A549 treated with AZD9567 at 1 μM for 4 hours (cell line): Measurements from ENCODE around the gene SLC5A7. TPM values are rescaled to one million over a fixed set of nuclear protein-coding genes. Genes with fewer than 3 reads are reported as not detected.

Experiments used
- total RNA-seq: library from RNA; stranded (reverse); fragments of 200-300 nt; extraction: Qiagen RNA extraction; gene quantifications from 5 replicates; pipeline ENCODE4 v1.2.3, GENCODE V29; 2022; ENCODE audit not compliant: insufficient read depth

SLC5A7 gene
- total RNA-seq: not detected in 5 replicates

GRCh38 chr2:107986278-107987217 is at the start of gene SLC5A7:
Gene SLC5A7 (plus strand): TSS chr2:107986524. CDS start chr2:107988156, 1,632 bp downstream.

Other genes starting within 250 kb of the SLC5A7 start
- gene RGPD4, start 159.6 kb upstream of the SLC5A7 start, total RNA-seq: 0.05 to 0.08 TPM (median 0.06 TPM) in 3 of 5 replicates, not detected in the others